ENCODE results near the gene PLPP2.
"Not testable (repeated sequence)": the region's sequence is repeated elsewhere in the genome, so short reads cannot be mapped to it uniquely, and the experiment has no call there.

The PLPP2 gene

DNA sequence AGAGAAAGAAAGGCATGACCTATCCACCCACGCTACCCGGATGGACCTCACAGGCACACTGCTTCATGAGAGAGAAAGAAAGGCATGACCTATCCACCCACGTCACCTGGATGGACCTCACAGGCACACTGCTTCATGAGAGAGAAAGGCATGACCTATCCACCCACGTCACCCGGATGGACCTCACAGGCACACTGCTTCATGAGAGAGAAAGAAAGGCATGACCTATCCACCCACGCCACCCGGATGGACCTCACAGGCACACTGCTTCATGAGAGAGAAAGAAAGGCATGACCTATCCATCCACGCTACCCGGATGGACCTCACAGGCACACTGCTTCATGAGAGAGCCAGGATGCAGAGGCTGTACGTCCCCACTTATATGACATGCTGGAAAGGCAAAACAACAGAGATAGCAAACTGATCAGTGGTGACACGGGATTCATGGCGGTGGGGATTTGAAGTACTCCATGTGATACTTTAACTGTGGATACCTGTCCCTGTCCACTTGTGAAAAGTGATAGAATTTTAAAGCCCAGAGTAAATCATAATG lies 20.4 kb downstream of the PLPP2 start:
- not testable (repeated sequence) for DNase-seq (ENCODE audit: low spot score)

DNA sequence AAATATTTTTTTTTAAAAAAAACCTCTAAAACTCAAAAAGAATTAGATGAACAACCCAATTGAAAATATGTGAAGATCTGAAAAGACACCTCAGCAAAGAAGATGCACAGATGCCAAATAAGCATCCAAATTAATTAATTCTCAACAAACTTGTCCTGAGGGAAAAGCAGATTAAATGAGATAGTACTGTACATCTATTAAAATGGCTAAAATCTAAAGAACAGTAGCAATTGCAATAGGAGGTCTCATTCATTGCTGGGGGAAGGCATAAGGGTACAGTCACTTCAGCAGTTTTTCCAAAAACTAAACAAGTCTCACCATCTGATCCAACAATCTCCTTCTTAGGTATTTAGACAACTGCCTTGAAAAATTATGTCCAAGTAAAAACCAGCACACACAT lies 22.0 kb downstream of the PLPP2 start:
- DNase-seq (ENCODE audit: low spot score): no peak

- DNase-seq (ENCODE audit: low spot score): no peak
These were observed 29.1 kb downstream of the PLPP2 start for GRCh38 chr19:262125-262524.

DNA sequence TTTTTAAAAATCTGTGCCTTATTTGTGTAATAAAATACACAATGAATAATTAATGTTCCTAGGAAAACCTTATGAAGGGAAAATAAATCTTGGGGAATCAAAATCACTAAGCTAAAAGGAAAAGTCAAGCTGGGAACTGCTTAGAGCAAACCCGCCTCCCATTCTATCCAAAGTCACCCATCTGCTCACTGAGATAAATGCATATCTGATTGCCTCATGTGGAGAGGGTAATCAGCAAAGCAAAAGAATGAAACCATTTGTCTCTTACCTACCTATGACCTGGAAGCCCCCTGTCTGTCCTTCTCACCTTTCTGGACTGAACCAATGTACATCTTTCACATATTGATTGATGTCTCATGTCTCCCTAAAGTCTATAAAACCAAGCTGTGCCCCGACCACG lies 34.4 kb downstream of the PLPP2 start:
- DNase-seq (ENCODE audit: low spot score): not testable (repeated sequence)

DNA sequence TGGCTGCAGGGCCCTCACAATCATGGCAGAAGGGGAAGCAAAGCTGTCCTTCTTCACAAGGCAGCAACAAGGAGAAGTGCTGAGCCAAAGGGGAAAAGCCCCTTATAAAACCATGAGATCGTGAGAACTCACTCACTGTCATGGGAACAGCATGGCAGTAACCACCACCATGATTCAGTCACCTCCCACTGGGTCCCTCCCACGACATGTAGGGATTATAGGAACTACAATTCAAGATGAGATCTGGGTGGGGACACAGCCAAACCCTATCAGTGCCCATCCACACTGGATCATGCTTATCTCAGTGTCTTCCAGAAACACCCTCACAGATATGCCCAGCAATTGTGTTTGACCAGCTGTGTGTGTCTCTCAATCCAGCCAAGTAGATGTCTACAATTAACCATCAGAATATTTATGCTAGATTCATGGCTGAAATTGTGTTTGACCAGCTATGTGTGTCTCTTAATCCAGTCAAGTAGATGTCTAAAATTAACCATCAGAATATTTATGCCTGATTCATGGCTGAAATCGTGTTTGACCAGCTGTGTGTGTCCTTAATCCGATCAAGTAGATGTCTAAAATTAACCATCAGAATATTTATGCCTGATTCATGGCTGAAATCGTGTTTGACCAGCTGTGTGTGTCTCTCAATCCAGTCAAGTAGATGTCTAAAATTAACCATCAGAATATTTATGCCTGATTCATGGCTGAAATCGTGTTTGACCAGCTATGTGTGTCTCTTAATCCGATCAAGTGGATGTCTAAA lies 38.6 kb downstream of the PLPP2 start:
- not testable (repeated sequence) for DNase-seq (ENCODE audit: low spot score)

DNA sequence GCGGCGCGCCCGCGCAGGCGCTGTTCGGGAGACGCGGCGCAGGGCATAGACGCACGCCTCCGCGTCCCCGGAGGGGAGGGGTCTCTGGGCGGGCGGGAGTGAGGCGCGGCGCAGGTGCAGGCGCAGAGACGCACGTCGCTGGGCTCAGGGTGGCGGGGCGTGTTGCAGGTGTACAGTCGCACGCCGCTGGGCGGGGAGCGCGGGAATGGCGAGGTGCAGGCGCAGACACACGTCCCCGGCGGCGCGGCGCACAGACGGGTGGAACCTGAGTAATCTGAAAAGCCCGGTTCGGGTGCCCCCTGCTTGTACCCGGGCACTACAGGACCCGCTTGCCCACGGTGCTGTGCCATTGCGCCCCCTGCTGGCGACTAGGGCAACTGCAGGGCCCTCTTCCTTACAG lies 44.7 kb downstream of the PLPP2 start:
- DNase-seq (ENCODE audit: low spot score): no peak

DNA sequence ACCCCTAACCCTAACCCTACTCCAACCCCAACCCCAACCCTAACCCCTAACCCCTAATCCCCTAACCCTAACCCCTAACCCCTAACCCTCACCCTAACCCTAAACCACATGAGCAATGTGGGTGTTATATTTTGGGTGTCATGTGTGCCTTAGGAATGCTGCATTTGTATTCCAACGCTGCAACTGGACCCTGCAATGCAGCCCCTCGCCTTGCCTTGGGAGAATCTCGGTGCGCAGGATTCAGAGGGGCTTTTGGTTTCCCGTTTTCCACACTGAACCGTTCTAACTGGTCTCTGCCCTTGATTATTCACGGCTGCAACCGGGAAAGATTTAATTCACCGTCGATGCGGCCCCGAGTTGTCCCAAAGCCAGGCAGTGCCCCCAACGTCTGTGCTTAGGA lies 45.3 kb downstream of the PLPP2 start:
- DNase-seq (ENCODE audit: low spot score): not testable (repeated sequence)

DNA sequence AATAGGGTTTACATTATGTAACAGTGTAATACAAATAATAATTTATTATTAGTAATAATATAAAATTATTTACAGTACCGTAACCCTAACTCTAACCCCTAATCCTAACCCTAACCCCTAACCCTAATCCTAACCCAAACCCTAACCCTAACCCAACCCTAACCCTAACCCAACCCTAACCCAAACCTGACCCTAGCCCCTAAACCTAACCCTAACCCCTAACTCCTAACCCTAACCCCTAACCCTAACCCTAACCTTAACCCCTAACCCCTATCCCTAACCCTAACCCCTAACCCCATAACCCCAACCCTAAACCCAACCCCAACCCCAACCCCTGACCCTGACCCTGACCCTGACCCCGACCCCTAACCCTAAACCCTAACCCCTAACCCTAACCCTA lies 45.7 kb downstream of the PLPP2 start:
- DNase-seq (ENCODE audit: low spot score): no peak
